Peyer's patch (tissue), 4 donors: ENCODE data around the gene ARID1A.

Experiments used
- CTCF ChIP-seq, 6 experiments: fragments of 450-650 bp in 4 of 6; fragments of 200-600 bp in 2 of 6; sonication (generic) in 1 of 6; IDR thresholded peaks; one replicate each; pipeline ENCODE4 v1.5.1; 2017 to 2019; ENCODE audit warnings: antibody characterized with exemption in 6 of 6, mild to moderate bottlenecking in 3 of 6, moderate library complexity in 1 of 6
- POLR2A ChIP-seq, 2 donors: fragments of 450-650 bp; IDR thresholded peaks; one replicate each; pipeline ENCODE4 v1.5.1; 2017; ENCODE audit warnings: antibody characterized with exemption in 2 of 2, mild to moderate bottlenecking in 2 of 2, moderate library complexity in 2 of 2

GRCh38 chr1:26703478-26703877 is 7.7 kb downstream of the ARID1A start:
- TF ChIP-seq CTCF (IDR thresholded peaks at IDR 0.05) (no peak), POLR2A (IDR thresholded peaks at IDR 0.05) (no peak)
